Measurements from ENCODE around the gene PABPN1. TPM values are rescaled to one million over a fixed set of nuclear protein-coding genes. Genes with fewer than 3 reads are reported as not detected.

PABPN1 gene
- total and polyA plus RNA-seq, 9 of the 15 experiments (the other 6 are each of a cell fraction or from before 2014, with no cell fraction given): 32.6 to 388 (median 178) TPM

DNA sequence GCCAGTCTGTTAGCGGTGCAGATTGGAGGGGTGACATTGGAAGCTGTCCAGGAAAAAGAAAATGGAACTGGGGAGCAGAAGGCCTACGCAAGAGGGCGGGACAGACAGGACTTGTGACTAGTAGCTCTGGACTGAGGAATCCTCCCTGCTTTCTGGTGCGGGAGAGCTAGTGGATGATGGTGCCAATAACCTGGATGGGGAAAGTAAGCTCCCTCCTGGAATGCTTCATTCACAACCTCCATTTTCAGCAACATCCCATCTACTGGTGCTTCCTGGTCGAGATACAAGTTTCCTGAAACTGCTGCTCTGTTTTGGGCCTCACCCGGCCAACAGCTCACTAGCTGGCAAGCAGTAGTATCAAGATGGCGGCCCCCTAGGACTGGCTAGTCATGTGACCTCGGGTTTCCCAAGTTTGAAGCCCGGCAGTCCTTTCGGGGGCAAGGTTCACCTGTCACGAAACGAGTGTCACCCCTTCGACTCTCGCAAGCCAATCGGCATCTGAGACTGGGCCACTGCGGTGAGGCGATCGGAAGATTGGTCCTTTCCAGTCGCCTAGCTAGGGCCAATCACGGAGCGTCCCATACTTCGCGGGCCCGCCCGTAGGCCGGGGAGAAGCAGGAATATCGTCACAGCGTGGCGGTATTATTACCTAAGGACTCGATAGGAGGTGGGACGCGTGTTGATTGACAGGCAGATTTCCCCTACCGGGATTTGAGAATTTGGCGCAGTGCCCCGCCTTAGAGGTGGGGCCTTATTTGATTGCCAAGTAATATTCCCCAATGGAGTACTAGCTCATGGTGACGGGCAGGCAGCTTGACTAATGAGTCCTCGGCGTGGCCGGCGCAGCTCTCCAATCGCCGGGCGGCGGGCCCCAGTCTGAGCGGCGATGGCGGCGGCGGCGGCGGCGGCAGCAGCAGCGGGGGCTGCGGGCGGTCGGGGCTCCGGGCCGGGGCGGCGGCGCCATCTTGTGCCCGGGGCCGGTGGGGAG is at the start of gene PABPN1 (continued):
- TF ChIP-seq FOSL1 (tag; conservative IDR thresholded peaks at IDR 0.05) (peak; percentile 50), HMG20A (CRISPR knock-in tag; conservative IDR thresholded peaks at IDR 0.05) (no peak), MEF2D (tag; conservative IDR thresholded peaks at IDR 0.05; ENCODE audit: low read depth) (no peak), ZNF699 (CRISPR knock-in tag; IDR thresholded peaks at IDR 0.05; ENCODE audit: insufficient replicate concordance) (no peak), POLR2B (IDR thresholded peaks at IDR 0.05; ENCODE audit: low read depth, partially characterized antibody) (peak; percentile 81), TBL1XR1 (IDR thresholded peaks at IDR 0.05; ENCODE audit: low read length in 2 of 2) (0 out of 4 replicates have a peak, but pooled peaks of 1 of the 2 experiments have one; percentile 28), FOXA3 (CRISPR knock-in tag; conservative IDR thresholded peaks at IDR 0.05 in 1 of 2, IDR thresholded peaks at IDR 0.05 in 1 of 2) (peak in 1 of 2 experiments; percentile 50; a peak in 1 of 4 replicates), ATF1 (CRISPR knock-in tag; IDR thresholded peaks at IDR 0.05) (peak; percentile 25; the same call in 1 of the 2 replicates), ATF1 (tag; IDR thresholded peaks at IDR 0.05) (peak; percentile 98), ZNF408 (CRISPR knock-in tag; IDR thresholded peaks at IDR 0.05; ENCODE audit: low read depth) (no peak), KHSRP (IDR thresholded peaks at IDR 0.05) (no peak; the same call in 1 of the 2 replicates), ZBTB17 (CRISPR knock-in tag; IDR thresholded peaks at IDR 0.05) (no peak), POLR2H (tag; IDR thresholded peaks at IDR 0.05; ENCODE audit: low read depth) (peak; percentile 89), KLF10 (CRISPR knock-in tag; IDR thresholded peaks at IDR 0.05) (0 out of 2 replicates have a peak, but pooled peaks have one; percentile 35), ESRRB (CRISPR knock-in tag; IDR thresholded peaks at IDR 0.05; ENCODE audit: borderline replicate concordance) (0 out of 2 replicates have a peak, but pooled peaks have one; percentile 70), SRSF7 (optimal IDR thresholded peaks at IDR 0.05; ENCODE audit: low read depth, low read length) (no peak), GATAD2A (IDR thresholded peaks at IDR 0.05) (no peak), CBFA2T2 (conservative IDR thresholded peaks at IDR 0.05) (peak; percentile 79)
- TF ChIP-seq, protein P1, sequence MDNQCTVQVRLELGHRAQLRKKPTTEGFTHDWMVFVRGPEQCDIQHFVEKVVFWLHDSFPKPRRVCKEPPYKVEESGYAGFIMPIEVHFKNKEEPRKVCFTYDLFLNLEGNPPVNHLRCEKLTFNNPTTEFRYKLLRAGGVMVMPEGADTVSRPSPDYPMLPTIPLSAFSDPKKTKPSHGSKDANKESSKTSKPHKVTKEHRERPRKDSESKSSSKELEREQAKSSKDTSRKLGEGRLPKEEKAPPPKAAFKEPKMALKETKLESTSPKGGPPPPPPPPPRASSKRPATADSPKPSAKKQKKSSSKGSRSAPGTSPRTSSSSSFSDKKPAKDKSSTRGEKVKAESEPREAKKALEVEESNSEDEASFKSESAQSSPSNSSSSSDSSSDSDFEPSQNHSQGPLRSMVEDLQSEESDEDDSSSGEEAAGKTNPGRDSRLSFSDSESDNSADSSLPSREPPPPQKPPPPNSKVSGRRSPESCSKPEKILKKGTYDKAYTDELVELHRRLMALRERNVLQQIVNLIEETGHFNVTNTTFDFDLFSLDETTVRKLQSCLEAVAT (IDR thresholded peaks at IDR 0.05): peak in 1 of 2 experiments; percentile 92; a peak in 2 of 4 replicates
- TF ChIP-seq, protein P2, sequence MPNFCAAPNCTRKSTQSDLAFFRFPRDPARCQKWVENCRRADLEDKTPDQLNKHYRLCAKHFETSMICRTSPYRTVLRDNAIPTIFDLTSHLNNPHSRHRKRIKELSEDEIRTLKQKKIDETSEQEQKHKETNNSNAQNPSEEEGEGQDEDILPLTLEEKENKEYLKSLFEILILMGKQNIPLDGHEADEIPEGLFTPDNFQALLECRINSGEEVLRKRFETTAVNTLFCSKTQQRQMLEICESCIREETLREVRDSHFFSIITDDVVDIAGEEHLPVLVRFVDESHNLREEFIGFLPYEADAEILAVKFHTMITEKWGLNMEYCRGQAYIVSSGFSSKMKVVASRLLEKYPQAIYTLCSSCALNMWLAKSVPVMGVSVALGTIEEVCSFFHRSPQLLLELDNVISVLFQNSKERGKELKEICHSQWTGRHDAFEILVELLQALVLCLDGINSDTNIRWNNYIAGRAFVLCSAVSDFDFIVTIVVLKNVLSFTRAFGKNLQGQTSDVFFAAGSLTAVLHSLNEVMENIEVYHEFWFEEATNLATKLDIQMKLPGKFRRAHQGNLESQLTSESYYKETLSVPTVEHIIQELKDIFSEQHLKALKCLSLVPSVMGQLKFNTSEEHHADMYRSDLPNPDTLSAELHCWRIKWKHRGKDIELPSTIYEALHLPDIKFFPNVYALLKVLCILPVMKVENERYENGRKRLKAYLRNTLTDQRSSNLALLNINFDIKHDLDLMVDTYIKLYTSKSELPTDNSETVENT (CRISPR knock-in tag; IDR thresholded peaks at IDR 0.05): no peak
- TF ChIP-seq, protein P3, sequence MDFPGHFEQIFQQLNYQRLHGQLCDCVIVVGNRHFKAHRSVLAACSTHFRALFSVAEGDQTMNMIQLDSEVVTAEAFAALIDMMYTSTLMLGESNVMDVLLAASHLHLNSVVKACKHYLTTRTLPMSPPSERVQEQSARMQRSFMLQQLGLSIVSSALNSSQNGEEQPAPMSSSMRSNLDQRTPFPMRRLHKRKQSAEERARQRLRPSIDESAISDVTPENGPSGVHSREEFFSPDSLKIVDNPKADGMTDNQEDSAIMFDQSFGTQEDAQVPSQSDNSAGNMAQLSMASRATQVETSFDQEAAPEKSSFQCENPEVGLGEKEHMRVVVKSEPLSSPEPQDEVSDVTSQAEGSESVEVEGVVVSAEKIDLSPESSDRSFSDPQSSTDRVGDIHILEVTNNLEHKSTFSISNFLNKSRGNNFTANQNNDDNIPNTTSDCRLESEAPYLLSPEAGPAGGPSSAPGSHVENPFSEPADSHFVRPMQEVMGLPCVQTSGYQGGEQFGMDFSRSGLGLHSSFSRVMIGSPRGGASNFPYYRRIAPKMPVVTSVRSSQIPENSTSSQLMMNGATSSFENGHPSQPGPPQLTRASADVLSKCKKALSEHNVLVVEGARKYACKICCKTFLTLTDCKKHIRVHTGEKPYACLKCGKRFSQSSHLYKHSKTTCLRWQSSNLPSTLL (IDR thresholded peaks at IDR 0.05): no peak
- TF ChIP-seq, protein P4, sequence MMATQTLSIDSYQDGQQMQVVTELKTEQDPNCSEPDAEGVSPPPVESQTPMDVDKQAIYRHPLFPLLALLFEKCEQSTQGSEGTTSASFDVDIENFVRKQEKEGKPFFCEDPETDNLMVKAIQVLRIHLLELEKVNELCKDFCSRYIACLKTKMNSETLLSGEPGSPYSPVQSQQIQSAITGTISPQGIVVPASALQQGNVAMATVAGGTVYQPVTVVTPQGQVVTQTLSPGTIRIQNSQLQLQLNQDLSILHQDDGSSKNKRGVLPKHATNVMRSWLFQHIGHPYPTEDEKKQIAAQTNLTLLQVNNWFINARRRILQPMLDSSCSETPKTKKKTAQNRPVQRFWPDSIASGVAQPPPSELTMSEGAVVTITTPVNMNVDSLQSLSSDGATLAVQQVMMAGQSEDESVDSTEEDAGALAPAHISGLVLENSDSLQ (IDR thresholded peaks at IDR 0.05): peak; percentile 100

Measured in K562 (cell line).